ENCODE results near the gene KLHDC4. TPM values are rescaled to one million over a fixed set of nuclear protein-coding genes. Genes with fewer than 3 reads are reported as not detected.

Gene KLHDC4
- total and polyA plus RNA-seq, 2 of the 4 experiments (the other 2 are of a cell fraction), result 13.6 to 19.0 TPM

GRCh38 chr16:87757841-87758426 lies 7.9 kb downstream of the KLHDC4 start:
- peaks cover 14% of the 10 kb centered on the region; the same call in 1 of the 2 replicates for H3K9me1 ChIP-seq (ENCODE audit: insufficient read depth, low read length)
- peaks cover 45% of the 10 kb centered on the region for H3K36me3 ChIP-seq (ENCODE audit: control insufficient read depth, insufficient read depth, low read length)
- no peak overlapping the region for H3K56ac ChIP-seq (ENCODE audit: extremely low read depth, insufficient read depth, low read length)
- H2BK15ac ChIP-seq (ENCODE audit: low read depth, low read length), result no peak overlapping the region
- no peak overlapping the region for H2AK5ac ChIP-seq (ENCODE audit: low read depth, low read length)
- no peak overlapping the region for H3K27ac ChIP-seq (ENCODE audit: insufficient read depth, low read length)
- intact Hi-C loops (cut with micrococcal nuclease) (no loop called here), dilution Hi-C loops (cut with HindIII; ENCODE audit: low sequenced_read_pairs, unreplicated experiment) (no loop called here), in situ Hi-C loops (cut with MboI; ENCODE audit: low sequenced_read_pairs) (loop anchor here (25.0 kb wide), 1 partner anchor 346 kb away; no protein-coding TSS in a partner anchor)
- 90% methylated on average over 2 of the region's 8 CpGs; no CpG with 5 or more reads in 1 of the 2 experiments for WGBS, 2 experiments (ENCODE audit: extremely low coverage in 2 of 2, insufficient read length in 1 of 2)
- no peaks in the 10 kb centered on the region for H3K9me3 ChIP-seq (ENCODE audit: control insufficient read depth, insufficient read depth, low read length)
- H3K4ac ChIP-seq (ENCODE audit: low read depth, low read length), result no peak overlapping the region
- H4K5ac ChIP-seq (ENCODE audit: low read depth, low read length), result no peak overlapping the region
- no peak overlapping the region for H3K14ac ChIP-seq (replicated peaks; ENCODE audit: low read depth, low read length)
- H3K4me1 ChIP-seq (ENCODE audit: control insufficient read depth, insufficient read depth, low read length), result peaks cover 4% of the 10 kb centered on the region; the same call in 1 of the 2 replicates
- no peak overlapping the region for H3K9ac ChIP-seq (ENCODE audit: low read depth, low read length)
- H4K8ac ChIP-seq (ENCODE audit: low read depth in 2 of 2, low read length in 2 of 2), result no peak overlapping the region
- H3K23ac ChIP-seq (ENCODE audit: low read depth, low read length), result no peak overlapping the region
- no peak for TF ChIP-seq NFE2L2 (IDR thresholded peaks at IDR 0.05; ENCODE audit: low read depth, low read length)
- TF ChIP-seq CEBPB (IDR thresholded peaks at IDR 0.05; ENCODE audit: low read depth, low read length), result peak; percentile 71
- no peak for TF ChIP-seq MAZ (IDR thresholded peaks at IDR 0.05; ENCODE audit: borderline replicate concordance, low read depth, low read length)
- no peak overlapping the region for H3K4me3 ChIP-seq (ENCODE audit: insufficient read depth, low read depth, low read length)
- H3K27me3 ChIP-seq (ENCODE audit: control insufficient read depth, insufficient read depth, low read length), result no peaks in the 10 kb centered on the region
- H4K91ac ChIP-seq (ENCODE audit: insufficient read depth, low read depth, low read length), result no peak overlapping the region
- H3K79me1 ChIP-seq (ENCODE audit: low read depth in 1 of 2, low read length in 2 of 2), result peaks cover 5 to 35% of the 10 kb centered on the region in 2 experiments; a peak in 3 of 4 replicates
- H2AK9ac ChIP-seq (replicated peaks; ENCODE audit: low read depth, low read length, poor library complexity), result no peak overlapping the region
- DNase-seq, result peak; percentile 89
- no peak overlapping the region for H3K18ac ChIP-seq (ENCODE audit: low read depth, low read length)
- CTCF ChIA-PET, result no interaction called here
- POLR2A ChIA-PET (ENCODE audit: unreplicated experiment), result no interaction called here
- no peak overlapping the region for H2AFZ ChIP-seq (replicated peaks; ENCODE audit: low read length, poor library complexity)
- H4K20me1 ChIP-seq (ENCODE audit: insufficient read depth, low read length), result peaks cover 21% of the 10 kb centered on the region; the same call in 1 of the 2 replicates
- H2BK5ac ChIP-seq (ENCODE audit: low read depth, low read length, poor library complexity, severe bottlenecking), result no peak overlapping the region
- BruUV-seq (replicated peaks), result no TSS peak
- no peak overlapping the region for H2BK20ac ChIP-seq (ENCODE audit: low read depth, low read length)
- peak; percentile 89 for ATAC-seq (ENCODE audit: low read depth)
- H3K4me2 ChIP-seq (ENCODE audit: low read depth, low read length), result peak overlapping the region; percentile 48; the same call in 1 of the 2 replicates
- H2BK120ac ChIP-seq (ENCODE audit: low read depth, low read length), result no peak overlapping the region

Data from IMR-90 (cell line).